HL-60 (cell line): ENCODE data around the gene SPPL2B.

Experiments
- DNase-seq, 2 experiments: peaks; one replicate each; pipeline ENCODE4 v3.0.0-alpha.2; 2010 to 2020; ENCODE audit warnings: low read depth in 1 of 2, low spot score in 1 of 2
- H3K27ac ChIP-seq: fragments of 250-450 bp; sonication (Bioruptor Pico); replicated peaks from 2 replicates; pipeline ENCODE4 v1.5.1; 2020; ENCODE audit warnings: mild to moderate bottlenecking, moderate library complexity
- H3K27me3 ChIP-seq: fragments of 250-450 bp; sonication (Bioruptor Pico); 2 replicates; pipeline ENCODE4 v1.5.1; 2021; ENCODE audit warnings: mild to moderate bottlenecking, moderate library complexity; ENCODE audit not compliant: insufficient read depth, poor library complexity, severe bottlenecking
- H3K4me3 ChIP-seq: replicated peaks from 2 replicates; pipeline ENCODE4 v1.5.1; 2011; ENCODE audit warnings: mild to moderate bottlenecking, control low read depth, low read length; ENCODE audit not compliant: insufficient read depth
- CTCF ChIP-seq: IDR thresholded peaks from one replicate; pipeline ENCODE4 v1.5.1; 2011; ENCODE audit warnings: low read length, control low read depth, inconsistent platforms; ENCODE audit not compliant: insufficient read depth
- GABPA ChIP-seq: IDR thresholded peaks from 2 replicates; pipeline ENCODE4 v1.6.1; 2012; ENCODE audit warnings: low read depth
- POLR2AphosphoS5 ChIP-seq: IDR thresholded peaks from 2 replicates; pipeline ENCODE4 v1.6.1; 2012; ENCODE audit warnings: low read depth
- REST ChIP-seq: IDR thresholded peaks from 2 replicates; pipeline ENCODE4 v1.6.1; 2012; ENCODE audit warnings: low read depth; ENCODE audit not compliant: insufficient replicate concordance
- SPI1 ChIP-seq: IDR thresholded peaks from 2 replicates; pipeline ENCODE4 v1.6.1; 2012; ENCODE audit warnings: low read depth, mild to moderate bottlenecking, borderline replicate concordance

SPPL2B gene

GRCh38 chr19:2308114-2308556 is 20.3 kb upstream of the SPPL2B start, which contains the start of gene LINGO3:
LINGO3 (minus strand) TSS chr19:2308154; CDS start chr19:2291776, 16,378 bp downstream.
- H3K27ac ChIP-seq = no peak within 1 kb of the TSS
- no peak for TF ChIP-seq REST
- no peak for TF ChIP-seq POLR2AphosphoS5
- no peak for TF ChIP-seq GABPA
- no peak for TF ChIP-seq SPI1
- no peak for TF ChIP-seq CTCF
- DNase-seq = no peak
- peak within 1 kb of the TSS; percentile 26 for H3K4me3 ChIP-seq
- peaks cover 23% of the 10 kb centered on the region for H3K27me3 ChIP-seq

- no peak for TF ChIP-seq SPI1
- TF ChIP-seq REST = no peak
- TF ChIP-seq GABPA = no peak
- TF ChIP-seq POLR2AphosphoS5 = no peak
- no peak for TF ChIP-seq CTCF
- Histone ChIP-seq H3K27ac (no peak overlapping the region), H3K27me3 (peaks cover 22% of the 10 kb centered on the region), H3K4me3 (no peak overlapping the region)
- DNase-seq = no peak
Observed at GRCh38 chr19:2309734-2310362, 18.6 kb upstream of the SPPL2B start.

- peaks cover 14% of the 10 kb centered on the region for H3K27me3 ChIP-seq
- DNase-seq = no peak
- no peak overlapping the region for H3K4me3 ChIP-seq
- no peak for TF ChIP-seq REST
- no peak for TF ChIP-seq GABPA
- TF ChIP-seq POLR2AphosphoS5 = no peak
- no peak for TF ChIP-seq CTCF
- TF ChIP-seq SPI1 = no peak
- H3K27ac ChIP-seq = no peak overlapping the region
Observed at GRCh38 chr19:2311093-2311492, 17.4 kb upstream of the SPPL2B start.
